Stimulated activated CD4-positive, alpha-beta T cell treated with anti-CD3 and anti-CD28 coated beads, Interleukin-15, amount 100 ng/mL, for 24 hours (primary cell): ENCODE measurements around the gene FAM13A.
"Not testable (repeated sequence)": the region's sequence is repeated elsewhere in the genome, so short reads cannot be mapped to it uniquely, and the experiment has no call there.

Experiments used
- DNase-seq: peaks from one replicate; pipeline ENCODE4 v3.0.0-alpha.2; 2020

The FAM13A gene

DNA sequence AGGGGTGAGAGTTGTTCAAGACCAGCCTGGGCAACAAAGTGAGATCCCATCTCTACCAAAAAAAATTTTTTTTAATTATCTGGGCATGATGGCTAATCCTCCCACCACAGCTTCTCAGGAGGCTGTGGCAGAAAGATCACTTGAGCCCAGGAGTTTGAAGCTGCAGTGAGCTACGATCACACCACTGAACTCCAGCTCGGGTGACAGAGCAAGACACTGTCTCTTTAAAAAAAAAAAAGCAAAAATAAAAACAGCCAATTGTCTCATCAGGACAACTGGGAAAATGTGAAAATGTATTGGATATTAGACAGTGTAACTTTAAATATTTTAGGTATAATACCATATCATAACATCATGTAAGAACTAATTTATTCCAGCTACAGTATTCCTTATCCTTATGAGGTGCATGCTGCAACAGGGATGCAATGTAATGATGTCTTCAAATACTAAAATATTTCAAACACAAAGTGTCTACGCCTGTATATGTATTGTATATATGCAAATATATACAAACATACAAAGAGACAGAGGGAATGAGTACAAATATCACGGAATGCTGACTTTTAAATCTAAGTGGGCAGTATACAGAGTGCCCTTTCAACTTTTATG is 17.2 kb downstream of the FAM13A start:
- no peak for DNase-seq

GRCh38 chr4:89036535-89036934 is 20.4 kb downstream of the FAM13A start:
- no peak for DNase-seq

- DNase-seq: no peak
Measured at GRCh38 chr4:89031272-89031671, 25.7 kb downstream of the FAM13A start.

DNA sequence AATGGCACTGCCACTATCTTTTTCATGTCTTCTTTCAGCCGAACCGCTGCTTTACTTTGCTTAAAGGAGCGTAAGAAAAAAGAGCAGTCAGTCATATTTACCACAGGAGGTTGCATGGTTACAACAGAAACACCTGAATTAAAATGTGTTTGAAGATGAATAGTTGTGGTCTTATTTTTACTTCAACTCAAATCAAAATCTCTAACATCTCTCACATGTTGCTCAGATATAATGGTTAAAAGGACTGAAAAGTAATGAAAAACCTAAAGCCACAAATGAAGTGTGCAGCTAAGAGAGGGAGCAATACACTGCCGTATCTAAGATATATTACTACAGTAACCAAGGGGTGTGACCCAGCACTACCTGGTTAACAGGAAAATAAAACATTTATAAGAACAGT is 27.4 kb downstream of the FAM13A start:
- DNase-seq: no peak

DNA sequence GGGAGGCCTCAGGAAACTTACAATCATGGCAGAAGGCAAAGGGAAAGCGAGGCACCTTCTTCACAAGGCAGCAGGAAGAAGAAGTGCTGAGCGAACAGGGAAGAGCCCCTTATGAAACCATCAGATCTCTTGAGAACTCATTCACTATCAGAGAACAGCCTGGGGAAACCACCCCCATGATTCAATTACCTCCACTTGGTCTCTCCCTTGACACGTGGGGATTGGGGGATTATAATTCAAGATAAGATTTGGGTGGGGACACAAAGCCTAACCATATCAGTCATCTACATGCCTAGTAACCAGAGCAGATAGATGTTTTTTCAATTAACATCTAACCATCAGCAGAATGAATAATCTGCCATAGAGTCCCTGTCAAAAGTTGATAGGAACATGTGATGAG is 30.4 kb downstream of the FAM13A start:
- DNase-seq: no peak

- DNase-seq: peak; percentile 59
Measured at GRCh38 chr4:89024051-89024675, 32.8 kb downstream of the FAM13A start.

DNA sequence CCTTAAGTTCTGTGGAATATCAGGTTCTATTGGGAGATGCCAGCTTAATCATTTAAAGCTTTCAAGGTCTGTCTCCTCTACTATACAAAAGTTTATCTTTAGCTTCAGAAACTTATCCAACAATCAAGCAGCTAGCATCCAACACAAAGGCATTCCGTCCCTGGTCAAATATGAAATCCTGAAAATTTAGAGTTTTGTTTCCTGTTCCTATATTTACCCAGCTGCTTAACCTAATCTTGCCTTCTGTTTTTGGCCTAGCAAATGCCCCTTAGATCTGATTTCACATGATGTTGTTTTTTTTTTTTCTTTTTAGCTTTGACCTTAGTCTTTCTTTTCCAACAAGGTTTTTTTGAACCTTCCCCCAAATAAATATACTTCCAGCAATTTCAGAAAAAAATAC is 33.8 kb downstream of the FAM13A start:
- no peak for DNase-seq

GRCh38 chr4:89022426-89023128 is 34.4 kb downstream of the FAM13A start:
- DNase-seq: no peak

DNA sequence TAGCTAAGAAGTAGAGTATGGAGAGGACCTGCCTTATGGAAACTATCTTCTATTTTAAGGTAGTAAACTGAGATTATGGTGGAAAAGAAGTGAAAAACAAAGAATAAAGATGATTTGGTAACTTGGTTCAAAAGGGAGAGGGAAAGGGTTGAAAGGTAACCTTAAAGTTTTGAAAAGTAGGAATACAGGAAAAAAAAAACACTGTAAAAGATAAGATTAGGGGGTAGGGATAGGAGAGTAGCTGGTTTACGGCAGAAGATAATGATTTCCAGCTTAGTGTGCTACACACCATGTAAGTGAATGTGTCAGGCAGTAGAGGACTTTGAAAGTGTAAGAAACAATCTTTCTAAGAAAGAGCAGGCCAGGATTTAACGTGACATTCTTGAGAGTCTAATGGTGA is 35.3 kb downstream of the FAM13A start:
- DNase-seq: no peak

DNA sequence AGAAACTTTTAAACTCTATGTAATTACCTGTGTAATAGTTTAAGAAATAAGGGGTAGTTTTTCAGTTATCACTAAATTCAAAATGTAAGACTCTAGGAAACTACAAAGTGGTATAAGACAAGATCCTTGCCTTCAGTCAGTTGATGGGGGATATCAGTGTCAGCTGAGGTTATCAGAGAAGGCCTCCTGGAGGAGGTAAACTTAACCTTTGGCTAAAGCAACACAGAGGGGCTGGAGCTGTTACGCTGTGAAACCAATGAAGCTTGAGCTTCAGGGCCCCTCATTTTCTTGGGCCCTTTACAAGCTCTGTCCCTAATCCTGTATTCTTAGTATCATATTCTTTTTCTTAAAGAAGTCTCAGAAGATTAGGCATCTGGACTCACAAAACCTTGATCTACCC is 35.9 kb downstream of the FAM13A start:
- no peak for DNase-seq

GRCh38 chr4:89014897-89015296 is 42.1 kb downstream of the FAM13A start:
- DNase-seq: not testable (repeated sequence)

DNA sequence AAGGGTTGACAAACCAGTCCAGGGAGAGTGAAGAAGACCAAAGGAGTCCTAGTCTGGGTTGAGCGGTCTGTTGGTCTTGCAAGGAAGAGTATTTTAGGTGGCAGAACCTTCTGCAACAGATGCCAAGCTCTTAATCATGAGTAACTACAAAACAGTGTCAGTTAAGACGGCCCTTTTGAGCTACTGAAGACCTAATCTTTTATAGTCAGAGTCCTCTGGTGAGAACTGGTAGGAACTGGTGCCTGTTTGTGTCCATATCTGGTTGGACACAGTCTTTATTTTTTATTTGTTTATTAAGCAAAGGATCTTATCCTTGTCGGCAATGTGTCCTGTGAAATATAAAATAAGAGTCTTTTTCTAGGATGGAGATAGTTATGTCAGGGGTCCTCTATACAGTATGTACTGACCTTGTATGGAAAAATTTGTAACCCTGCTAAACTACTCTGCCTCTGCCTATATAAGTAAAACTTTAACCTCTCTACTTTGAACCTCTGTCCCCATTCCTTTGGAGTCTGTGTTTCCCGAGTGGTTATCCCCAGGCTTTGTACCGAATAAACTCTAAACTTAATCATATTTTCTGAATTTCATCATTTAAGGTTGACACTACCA is 47.1 kb downstream of the FAM13A start:
- no peak for DNase-seq

DNA sequence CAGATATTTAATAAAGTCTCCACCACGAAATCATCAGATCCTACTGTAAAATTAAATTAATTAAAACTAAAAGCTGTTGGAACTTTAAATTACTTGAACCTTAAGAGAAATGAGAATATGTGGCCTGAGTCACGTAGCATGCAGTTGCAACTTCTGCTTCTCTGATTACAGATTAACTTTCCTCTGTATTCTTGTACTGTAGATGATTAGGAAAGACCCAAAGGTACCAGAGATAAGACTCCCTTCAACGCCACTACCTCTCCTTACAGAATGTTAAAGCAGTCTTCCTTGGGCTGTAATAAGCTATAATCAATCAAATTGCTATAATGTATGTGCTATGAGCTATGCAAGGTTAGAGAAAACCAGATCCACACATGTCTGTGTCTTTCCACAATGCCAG is 47.9 kb downstream of the FAM13A start:
- no peak for DNase-seq

GRCh38 chr4:89008166-89008565 is 48.8 kb downstream of the FAM13A start:
- DNase-seq: no peak

DNA sequence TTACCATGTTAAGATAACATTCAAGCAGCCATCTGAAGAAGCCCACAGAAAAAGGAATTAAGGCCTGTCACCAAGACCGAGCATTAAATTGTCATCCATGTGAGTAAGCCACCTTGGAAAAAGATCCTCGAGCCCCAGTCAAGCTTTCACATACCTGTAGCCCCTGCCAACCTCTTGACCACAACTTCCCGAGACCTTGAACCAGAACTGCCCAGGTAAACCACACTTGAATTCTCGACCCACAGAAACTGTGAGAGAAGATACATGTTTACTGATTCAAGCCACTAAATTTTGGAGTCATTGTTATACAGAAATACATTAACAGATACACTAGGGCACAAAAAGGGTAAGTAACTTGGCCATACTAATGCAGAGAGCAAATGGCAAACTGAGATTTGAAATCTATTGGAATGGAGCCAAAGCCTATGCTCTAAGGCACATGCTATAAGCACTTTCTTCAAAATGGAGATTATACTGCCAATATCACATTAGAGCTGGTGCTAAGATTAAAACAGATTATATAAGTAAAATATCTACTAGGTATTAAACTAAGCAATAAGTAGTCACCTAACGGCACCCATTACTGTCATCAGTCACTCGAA is 49.5 kb downstream of the FAM13A start:
- DNase-seq: no peak

GRCh38 chr4:89006307-89006706 is 50.7 kb downstream of the FAM13A start:
- no peak for DNase-seq

DNA sequence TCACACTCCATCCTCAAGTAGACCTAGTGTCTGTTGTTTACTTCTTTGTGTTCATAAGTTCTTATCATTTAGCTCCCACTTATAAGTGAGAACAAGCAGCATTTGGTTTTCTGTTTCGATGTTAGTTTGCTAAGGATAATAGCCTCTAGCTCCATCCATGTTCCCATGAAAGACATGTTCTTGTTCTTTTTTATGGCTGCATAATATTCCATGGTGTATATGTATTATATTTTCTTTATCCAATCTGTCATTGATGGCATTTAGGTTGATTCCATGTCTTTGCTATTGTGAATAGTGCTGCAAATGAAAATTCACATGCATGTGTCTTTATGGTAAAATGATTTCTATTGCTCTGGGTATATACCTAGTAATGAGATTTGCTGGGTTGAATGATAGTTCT is 51.9 kb downstream of the FAM13A start:
- not testable (repeated sequence) for DNase-seq

DNA sequence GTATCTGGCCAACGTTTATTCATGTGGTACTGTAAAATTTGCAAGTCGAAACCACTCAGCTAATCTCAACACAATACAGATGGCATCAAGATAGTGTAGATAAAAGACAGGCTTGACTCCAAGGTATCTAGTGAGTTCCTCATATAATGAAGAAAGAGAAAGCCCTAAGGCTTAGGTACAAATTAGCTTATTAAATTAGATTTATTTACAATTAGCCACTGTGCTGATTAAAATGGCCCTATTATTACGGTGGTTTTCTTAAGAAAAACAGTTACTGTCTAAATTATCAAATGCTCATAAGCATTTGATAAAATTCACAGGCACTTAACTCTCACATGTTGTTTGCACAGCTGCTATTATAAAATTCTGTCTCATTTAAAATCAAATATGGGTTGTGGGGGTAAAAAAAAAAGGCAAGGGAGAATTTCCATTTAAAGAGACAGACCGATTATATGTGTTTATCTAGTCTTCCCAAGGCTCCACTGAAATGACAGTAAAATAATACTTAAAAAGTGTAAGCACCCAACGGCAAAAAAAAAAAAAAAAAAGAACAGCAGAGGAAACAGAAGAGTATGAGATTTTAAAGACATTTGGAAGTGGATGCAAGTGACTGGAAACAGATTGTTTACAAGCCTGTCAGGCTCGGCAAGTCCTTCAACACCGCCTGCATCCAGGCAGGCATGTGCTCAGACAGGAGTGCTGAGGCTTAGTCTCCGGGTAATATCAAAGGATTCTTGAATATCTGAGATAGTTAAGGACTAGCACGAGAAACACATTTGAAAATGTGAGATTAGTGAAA is 55.1 kb downstream of the FAM13A start:
- DNase-seq: no peak

DNA sequence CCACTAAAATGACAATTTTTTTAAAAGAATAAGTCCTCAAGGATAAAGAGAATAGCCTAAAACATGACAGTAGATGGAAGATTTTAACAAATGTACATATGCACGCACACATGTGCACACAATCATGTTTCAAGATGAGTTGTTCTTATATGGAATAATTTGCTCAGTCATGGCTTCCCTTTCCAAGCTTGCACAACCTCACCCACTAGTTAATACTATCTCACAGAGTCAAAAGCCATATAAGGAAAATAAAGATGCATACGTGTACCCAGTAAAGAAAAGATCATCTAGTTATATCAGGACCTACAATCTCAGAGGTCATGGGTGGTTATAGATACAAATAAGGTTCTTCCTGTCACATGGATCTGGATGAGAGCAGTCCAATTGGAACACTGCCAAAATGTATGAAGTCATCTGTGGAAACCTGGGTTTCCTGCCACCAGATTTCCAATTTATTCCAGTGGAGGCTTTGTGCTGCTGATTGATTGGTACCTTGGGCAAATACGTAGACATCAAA is 56.1 kb downstream of the FAM13A start:
- DNase-seq: no peak

- no peak for DNase-seq
Measured at GRCh38 chr4:89000382-89000781, 56.6 kb downstream of the FAM13A start.

DNA sequence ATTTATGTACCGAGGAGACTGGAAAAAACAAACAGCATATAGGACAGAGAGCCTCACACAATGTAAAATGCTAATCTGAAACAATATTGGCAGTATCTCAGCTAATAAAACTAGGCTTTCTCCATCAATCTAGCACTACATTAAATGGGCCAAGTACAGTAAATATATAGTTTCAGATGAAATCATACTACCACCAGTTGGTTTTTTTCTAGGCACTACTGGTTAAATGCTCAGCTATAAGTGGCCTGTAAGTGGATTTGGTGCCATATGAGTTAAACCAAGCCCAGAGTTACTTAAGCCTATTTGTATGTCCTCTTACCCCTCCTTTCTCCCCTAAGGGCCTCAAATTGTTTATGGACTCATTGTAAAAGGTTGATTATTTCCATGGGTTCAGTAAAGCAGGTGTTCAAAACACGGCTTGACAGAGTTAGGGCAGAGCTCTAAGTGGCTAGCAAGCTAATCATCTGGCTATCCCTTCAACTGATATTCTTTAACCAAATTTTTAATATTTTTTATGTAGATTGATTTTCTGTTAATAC is 57.5 kb downstream of the FAM13A start:
- no peak for DNase-seq

- DNase-seq: no peak
Measured at GRCh38 chr4:88998891-88999290, 58.1 kb downstream of the FAM13A start.
